ENCODE data around the gene RER1. TPM values are rescaled to one million over a fixed set of nuclear protein-coding genes. Genes with fewer than 3 reads are reported as not detected.

The RER1 gene
- total and polyA plus RNA-seq, 11 donors: 43.3 to 124 (median 78.3) TPM

DNA sequence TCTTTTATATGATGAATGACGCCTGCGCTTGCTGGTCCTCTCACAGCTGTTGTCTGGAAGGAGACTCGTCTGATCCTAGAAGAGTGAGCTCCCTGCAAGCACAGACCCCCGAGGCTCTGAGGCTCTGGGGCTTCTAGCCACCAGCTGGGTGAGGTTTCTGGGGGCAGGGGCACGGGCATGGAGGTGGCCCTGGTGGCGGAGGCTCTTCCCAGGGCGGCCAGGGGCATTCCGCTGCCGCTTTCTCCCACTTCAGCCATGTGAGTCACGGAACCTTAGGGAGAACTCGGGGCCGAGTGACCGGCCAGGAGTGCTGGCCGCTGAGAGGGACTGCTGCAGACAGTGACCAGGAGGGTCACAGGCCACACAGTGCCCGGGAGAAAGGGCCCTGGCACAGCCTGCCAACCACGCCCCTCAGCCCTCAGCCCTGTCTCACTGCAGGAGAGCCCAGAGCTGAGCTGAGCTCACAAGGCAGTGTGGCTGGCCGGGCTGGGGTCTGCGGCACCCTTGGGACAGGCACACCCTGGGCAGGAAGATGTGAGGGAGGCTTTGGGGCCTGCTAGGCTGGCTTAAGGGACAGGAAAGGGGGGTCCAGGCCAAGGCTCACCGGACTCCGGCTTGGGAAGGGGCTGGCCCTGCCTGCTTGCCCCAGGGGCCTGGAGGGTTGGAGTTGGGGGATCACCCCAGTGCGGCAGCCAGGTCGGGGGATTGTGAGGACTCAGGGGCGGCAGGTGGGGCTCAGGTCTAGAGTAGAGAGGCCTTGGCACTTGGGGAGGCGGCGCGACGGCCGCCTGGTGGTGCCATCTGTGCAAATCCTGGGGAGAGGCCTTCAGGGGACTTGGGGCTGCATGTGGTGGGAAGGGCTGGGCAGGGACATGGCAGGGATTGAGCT is 36.0 kb upstream of the RER1 start:
- Histone ChIP-seq H3K9me3 (no peaks in the 10 kb centered on the region), H3K4me1 (peaks cover 0 to 13% (median 7%) of the 10 kb centered on the region in 12 donors), H3K4me3 (no peak overlapping the region), H3K27me3 (no peaks in the 10 kb centered on the region), H3K27ac (no peak overlapping the region), H3K36me3 (no peaks in the 10 kb centered on the region)
- 90 to 92% (median 91%) methylated on average over 20 to 28 of the region's 28 CpGs for WGBS, 4 donors
- DNase-seq: peak in 3 of 5 donors; percentile 16 to 56 (median 18)
- intact Hi-C loops (cut with DNase I): no loop called here
- TF ChIP-seq, protein P1, sequence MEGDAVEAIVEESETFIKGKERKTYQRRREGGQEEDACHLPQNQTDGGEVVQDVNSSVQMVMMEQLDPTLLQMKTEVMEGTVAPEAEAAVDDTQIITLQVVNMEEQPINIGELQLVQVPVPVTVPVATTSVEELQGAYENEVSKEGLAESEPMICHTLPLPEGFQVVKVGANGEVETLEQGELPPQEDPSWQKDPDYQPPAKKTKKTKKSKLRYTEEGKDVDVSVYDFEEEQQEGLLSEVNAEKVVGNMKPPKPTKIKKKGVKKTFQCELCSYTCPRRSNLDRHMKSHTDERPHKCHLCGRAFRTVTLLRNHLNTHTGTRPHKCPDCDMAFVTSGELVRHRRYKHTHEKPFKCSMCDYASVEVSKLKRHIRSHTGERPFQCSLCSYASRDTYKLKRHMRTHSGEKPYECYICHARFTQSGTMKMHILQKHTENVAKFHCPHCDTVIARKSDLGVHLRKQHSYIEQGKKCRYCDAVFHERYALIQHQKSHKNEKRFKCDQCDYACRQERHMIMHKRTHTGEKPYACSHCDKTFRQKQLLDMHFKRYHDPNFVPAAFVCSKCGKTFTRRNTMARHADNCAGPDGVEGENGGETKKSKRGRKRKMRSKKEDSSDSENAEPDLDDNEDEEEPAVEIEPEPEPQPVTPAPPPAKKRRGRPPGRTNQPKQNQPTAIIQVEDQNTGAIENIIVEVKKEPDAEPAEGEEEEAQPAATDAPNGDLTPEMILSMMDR (IDR thresholded peaks at IDR 0.05): no peak
- TF ChIP-seq POLR2A (IDR thresholded peaks at IDR 0.05): no peak
- no peak for ATAC-seq

DNA sequence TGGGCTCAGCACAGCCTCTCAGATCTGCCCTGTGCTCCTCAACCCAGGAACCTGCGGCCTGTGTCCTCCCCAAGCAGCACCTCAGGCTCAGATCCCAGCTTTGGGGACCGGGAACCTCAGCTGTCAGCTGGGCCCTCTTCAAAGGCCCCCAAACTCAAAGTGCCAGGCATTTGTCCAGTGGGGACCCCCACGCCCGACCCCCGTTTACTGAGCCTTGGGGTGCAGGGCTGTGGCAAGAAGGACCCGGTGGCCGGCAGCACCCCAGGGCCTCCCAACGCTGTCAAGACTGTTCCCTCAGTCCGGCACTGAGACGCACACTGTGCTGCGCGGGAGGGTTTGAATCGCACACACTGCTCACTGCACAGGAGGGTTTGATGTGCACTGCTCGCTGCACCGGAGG is 35.2 kb upstream of the RER1 start:
- WGBS, 4 donors: 95 to 97% (median 96%) methylated on average over 11 to 15 of the region's 15 CpGs
- TF ChIP-seq, protein P1 (IDR thresholded peaks at IDR 0.05): no peak
- no peak for TF ChIP-seq POLR2A (IDR thresholded peaks at IDR 0.05)
- H3K27ac ChIP-seq: no peak overlapping the region
- no peaks in the 10 kb centered on the region for H3K9me3 ChIP-seq
- no peaks in the 10 kb centered on the region for H3K27me3 ChIP-seq
- intact Hi-C loops (cut with DNase I): no loop called here
- no peak overlapping the region for H3K4me3 ChIP-seq
- peaks cover 0 to 13% (median 7%) of the 10 kb centered on the region in 12 donors for H3K4me1 ChIP-seq
- DNase-seq: peak in 3 of 5 donors; percentile 10 to 49 (median 13)
- no peak for ATAC-seq
- H3K36me3 ChIP-seq: no peaks in the 10 kb centered on the region

DNA sequence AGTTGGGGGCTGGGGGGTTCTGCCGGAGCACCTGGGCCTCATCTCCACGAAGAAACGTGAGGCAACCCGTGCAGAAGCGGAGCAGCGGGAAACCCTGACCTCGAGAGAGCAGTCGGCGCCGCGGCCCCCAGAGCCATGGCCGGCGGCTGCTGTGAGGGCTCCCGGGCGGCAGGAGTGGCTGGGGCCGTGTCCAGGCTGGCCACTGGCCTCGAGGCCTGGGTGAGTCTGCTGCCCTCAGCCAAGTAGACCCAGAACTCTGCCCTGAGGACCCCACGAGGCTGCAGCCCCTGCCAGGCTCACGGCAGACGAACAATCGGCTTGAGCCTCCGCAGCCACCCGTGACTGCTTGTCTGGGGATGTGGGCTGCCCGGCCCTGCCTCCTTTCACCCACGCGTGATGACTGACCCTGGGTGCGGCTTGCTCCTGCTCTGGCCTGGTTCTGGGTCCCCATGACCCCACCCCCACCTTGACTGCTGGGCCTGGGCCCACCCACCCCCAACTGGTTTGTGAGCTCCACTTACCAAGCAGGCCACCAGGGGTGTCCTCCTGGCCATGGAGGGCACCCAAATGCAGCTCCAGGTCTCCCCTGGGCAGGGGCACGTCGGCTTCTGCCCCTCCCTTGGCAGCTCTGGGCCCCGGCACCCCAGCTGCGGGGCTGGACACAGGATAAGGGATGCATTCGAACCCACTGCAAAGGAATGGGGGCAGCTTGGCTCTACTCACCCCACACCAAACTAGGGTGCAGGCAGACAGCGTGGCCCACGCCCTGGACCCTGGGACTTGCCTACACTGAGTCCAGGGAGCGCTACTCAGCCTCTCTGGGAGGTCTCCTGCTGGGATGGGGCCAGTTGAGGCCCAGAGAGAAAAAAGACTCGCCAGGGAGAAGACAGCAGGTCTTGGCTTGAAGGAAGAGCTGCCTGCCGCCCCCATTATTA is 34.5 kb upstream of the RER1 start:
- DNase-seq: peak in 3 of 5 donors; percentile 14 to 51 (median 16)

GRCh38 chr1:2358072-2358471 is 33.6 kb upstream of the RER1 start:
- Histone ChIP-seq H3K36me3 (no peaks in the 10 kb centered on the region), H3K4me3 (no peak overlapping the region), H3K27ac (no peak overlapping the region), H3K27me3 (no peaks in the 10 kb centered on the region), H3K9me3 (peaks cover 0 to 3% (median 0%) of the 10 kb centered on the region in 12 donors), H3K4me1 (peaks cover 0 to 7% (median 5%) of the 10 kb centered on the region in 12 donors)
- intact Hi-C loops (cut with DNase I): no loop called here
- ATAC-seq (no peak), DNase-seq (peak in 3 of 5 donors; percentile 17 to 42 (median 19))
- no peak for TF ChIP-seq POLR2A (IDR thresholded peaks at IDR 0.05)
- TF ChIP-seq, protein P1 (IDR thresholded peaks at IDR 0.05): no peak
- WGBS, 4 donors: 89 to 93% (median 90%) methylated on average over 9 to 13 of the region's 13 CpGs

More for the DNA sequence above, 34.5 kb upstream of the RER1 start:
- no peak overlapping the region for H3K4me3 ChIP-seq
- peak in 1 of 4 donors; percentile 12 for ATAC-seq
- intact Hi-C loops (cut with DNase I): no loop called here
- H3K27ac ChIP-seq: no peak overlapping the region
- TF ChIP-seq POLR2A (IDR thresholded peaks at IDR 0.05): no peak
- WGBS, 4 donors: 92 to 97% (median 95%) methylated on average over 23 to 37 of the region's 37 CpGs
- H3K9me3 ChIP-seq: no peaks in the 10 kb centered on the region
- no peaks in the 10 kb centered on the region for H3K36me3 ChIP-seq
- H3K4me1 ChIP-seq: peaks cover 0 to 13% (median 7%) of the 10 kb centered on the region in 12 donors
- H3K27me3 ChIP-seq: no peaks in the 10 kb centered on the region

Measured in heart left ventricle (tissue), 16 donors.